Prostate gland (tissue), 2 donors: Measurements from ENCODE around the gene TAF6. TPM values are rescaled to one million over a fixed set of nuclear protein-coding genes. Genes with fewer than 3 reads are reported as not detected.

Source experiments
- DNase-seq: peaks from one replicate; pipeline ENCODE4 v3.0.0-alpha.2; 2019; ENCODE audit warnings: low spot score
- H3K27ac ChIP-seq, 2 donors: fragments of 200-600 bp; sonication (generic); 2 replicates each; pipeline ENCODE4 v1.5.1; 2017 to 2019
- H3K27me3 ChIP-seq: fragments of 200-600 bp; sonication (generic); replicated peaks from 2 replicates; pipeline ENCODE4 v1.5.1; 2019; ENCODE audit not compliant: insufficient read depth
- H3K36me3 ChIP-seq, 2 donors: fragments of 200-600 bp; sonication (generic); 1 replicate in 1 of 2; 2 replicates in 1 of 2; pipeline versions ENCODE4 v1.5.1 to v1.8.1; 2017 to 2019
- H3K4me1 ChIP-seq: fragments of 200-600 bp; sonication (generic); replicated peaks from 2 replicates; pipeline ENCODE4 v1.5.1; 2019
- H3K4me3 ChIP-seq, 2 donors: fragments of 200-600 bp; sonication (generic); 2 replicates each; pipeline ENCODE4 v1.5.1; 2017 to 2019
- H3K9me3 ChIP-seq: fragments of 200-600 bp; sonication (generic); 2 replicates; pipeline ENCODE4 v1.5.1; 2017
- POLR2A ChIP-seq: fragments of 450-650 bp; IDR thresholded peaks from one replicate; pipeline ENCODE4 v1.6.1; 2016; ENCODE audit warnings: antibody characterized with exemption, mild to moderate bottlenecking
- POLR2AphosphoS5 ChIP-seq: sonication (generic); formaldehyde crosslinking; IDR thresholded peaks from one replicate; pipeline ENCODE4 v1.6.1; 2017; ENCODE audit warnings: antibody characterized with exemption
- WGBS: methylation state at CpG from one replicate; pipeline ENCODE4 v1.1.5; 2018; 5-methylcytosine and 5-hydroxymethylcytosine counted together
- intact Hi-C: fragments of 100-400 bp; cut with DNase I; formaldehyde crosslinking; loops from one replicate; pipeline ENCODE4 v1.14.2; 2022
- total RNA-seq, 2 donors: library from RNA; depleted of rRNA; stranded (reverse); fragments of >200 nt; gene quantifications; one replicate each; pipeline ENCODE4 v1.1.0, GENCODE V29; 2016
- TF ChIP-seq, protein P1 (sequence below), 4 experiments: fragments of 200-600 bp in 2 of 4; fragments of 450-650 bp in 2 of 4; sonication (generic) in 2 of 4; IDR thresholded peaks; 1 replicate in 3 of 4; 2 replicates in 1 of 4; pipeline ENCODE4 v1.5.1; 2016 to 2019; ENCODE audit warnings: antibody characterized with exemption in 4 of 4, mild to moderate bottlenecking in 2 of 4, moderate library complexity in 2 of 4

The TAF6 gene
- total RNA-seq, 2 donors from 2014 or later: 68.3 to 79.8 TPM

DNA sequence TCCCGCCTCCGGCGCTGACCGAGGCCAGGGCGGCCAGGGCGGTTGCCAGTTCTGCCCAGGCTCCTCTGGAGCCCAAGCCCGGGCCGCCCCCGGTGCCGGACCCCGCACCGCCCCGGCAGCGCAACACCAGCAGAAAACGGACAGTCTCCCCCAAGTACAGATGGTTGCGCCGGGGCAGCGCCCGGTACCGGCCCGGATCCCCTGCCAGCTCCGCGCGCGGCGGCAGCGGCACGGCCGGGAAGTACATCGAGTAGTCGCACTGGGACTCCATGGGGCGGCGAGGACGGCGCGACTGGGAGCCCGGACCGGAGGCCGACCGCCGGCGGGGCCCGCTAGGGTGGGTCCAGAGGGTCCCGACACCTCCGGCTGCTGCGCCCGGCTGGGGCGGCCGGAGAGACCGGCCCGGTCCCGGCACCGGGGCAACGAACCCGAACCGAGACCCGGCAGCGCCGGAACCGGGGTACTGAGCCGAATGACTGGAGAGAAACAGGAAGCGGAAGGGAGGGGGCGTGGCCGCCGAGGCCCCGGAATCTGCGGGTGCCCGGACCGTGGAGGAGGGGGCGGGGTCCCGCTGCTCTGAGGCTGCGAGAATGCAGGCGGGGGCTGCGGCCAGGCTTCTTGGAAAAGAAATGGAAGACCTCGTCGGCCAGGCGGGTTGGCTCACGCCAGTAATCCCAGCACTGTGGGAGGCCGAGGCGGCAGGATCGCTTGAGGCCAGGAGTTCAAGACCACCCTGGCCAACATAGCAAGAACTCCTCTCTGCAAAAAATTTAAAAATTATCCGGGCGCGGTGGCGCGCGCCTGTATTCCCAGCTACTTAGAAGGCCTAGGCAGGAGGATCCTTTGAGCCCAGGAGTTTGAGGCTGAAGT lies 39.3 kb upstream of the TAF6 start, which contains the start of gene TRAPPC14:
TRAPPC14 (minus strand) TSS at position 495 of the 870 bp plus-strand sequence; CDS start at position 271, 224 bp downstream.
- 1% methylated on average over 48 of the region's 87 CpGs for WGBS
- no peaks in the 10 kb centered on the region for H3K9me3 ChIP-seq
- intact Hi-C loops: no loop called here

DNA sequence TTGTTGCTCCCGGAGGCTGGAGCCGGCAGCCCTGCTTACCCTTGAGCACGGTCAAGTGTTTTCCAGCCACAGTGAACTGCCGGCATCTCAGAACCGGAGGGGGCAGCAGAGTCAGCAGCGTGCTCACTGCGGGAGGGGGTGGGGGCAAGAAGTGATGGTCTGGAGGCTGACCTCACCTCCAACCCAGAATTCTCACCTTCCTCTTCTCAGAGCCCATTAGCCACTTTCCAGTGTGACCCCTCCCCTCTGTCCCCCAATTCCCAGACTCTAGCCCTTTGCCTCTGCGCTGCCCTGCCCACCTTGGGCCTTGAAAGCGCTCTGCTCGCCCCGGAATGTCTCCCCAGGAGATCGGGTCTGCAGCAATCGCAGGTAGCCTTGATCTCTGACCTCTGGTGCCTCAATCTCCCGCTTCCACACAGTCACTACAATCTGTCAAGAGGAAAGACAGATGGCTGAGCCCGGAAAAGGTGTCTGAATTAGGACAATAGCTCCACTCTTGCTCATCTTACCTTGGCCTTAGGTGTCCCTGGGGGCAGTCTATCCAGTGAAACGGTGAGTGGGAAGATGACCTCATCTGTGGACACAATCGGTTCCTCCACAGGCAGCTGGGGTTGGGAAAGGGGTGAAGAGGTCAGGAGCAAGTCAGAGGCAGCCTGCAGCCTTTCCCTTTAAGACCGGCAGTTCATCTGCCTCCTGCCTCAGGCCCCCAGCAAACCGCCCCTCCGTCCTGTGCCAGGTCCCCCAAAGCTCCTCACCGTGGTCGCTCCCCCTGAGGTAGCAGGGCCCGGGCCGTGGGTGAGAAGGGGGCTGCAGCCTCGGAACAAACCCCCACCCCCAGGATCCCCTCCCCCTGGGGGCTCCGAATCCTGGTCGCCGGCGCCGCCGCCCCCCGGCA lies 38.4 kb upstream of the TAF6 start:
- no peak for TF ChIP-seq POLR2AphosphoS5
- TF ChIP-seq, protein P1, sequence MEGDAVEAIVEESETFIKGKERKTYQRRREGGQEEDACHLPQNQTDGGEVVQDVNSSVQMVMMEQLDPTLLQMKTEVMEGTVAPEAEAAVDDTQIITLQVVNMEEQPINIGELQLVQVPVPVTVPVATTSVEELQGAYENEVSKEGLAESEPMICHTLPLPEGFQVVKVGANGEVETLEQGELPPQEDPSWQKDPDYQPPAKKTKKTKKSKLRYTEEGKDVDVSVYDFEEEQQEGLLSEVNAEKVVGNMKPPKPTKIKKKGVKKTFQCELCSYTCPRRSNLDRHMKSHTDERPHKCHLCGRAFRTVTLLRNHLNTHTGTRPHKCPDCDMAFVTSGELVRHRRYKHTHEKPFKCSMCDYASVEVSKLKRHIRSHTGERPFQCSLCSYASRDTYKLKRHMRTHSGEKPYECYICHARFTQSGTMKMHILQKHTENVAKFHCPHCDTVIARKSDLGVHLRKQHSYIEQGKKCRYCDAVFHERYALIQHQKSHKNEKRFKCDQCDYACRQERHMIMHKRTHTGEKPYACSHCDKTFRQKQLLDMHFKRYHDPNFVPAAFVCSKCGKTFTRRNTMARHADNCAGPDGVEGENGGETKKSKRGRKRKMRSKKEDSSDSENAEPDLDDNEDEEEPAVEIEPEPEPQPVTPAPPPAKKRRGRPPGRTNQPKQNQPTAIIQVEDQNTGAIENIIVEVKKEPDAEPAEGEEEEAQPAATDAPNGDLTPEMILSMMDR (IDR thresholded peaks at IDR 0.05): no peak
- no peak for TF ChIP-seq POLR2A
- 21% methylated on average over 32 of the region's 32 CpGs for WGBS
- H3K27me3 ChIP-seq: no peaks in the 10 kb centered on the region
- H3K4me3 ChIP-seq: peak overlapping the region; percentile 62 to 95
- H3K9me3 ChIP-seq: no peaks in the 10 kb centered on the region
- H3K36me3 ChIP-seq: peaks cover 0 to 4% of the 10 kb centered on the region in 2 donors
- intact Hi-C loops: no loop called here
- peak overlapping the region; percentile 72 to 83 for H3K27ac ChIP-seq
- H3K4me1 ChIP-seq: no peaks in the 10 kb centered on the region
- no peak for DNase-seq

More for the DNA sequence above, 39.3 kb upstream of the TAF6 start, which contains the start of gene TRAPPC14:
- peaks cover 0 to 4% of the 10 kb centered on the region in 2 donors for H3K36me3 ChIP-seq
- no peaks in the 10 kb centered on the region for H3K27me3 ChIP-seq
- DNase-seq: peak; percentile 82
- H3K4me3 ChIP-seq: peak within 1 kb of the TSS; percentile 62 to 95
- TF ChIP-seq POLR2A (peak; percentile 45), POLR2AphosphoS5 (peak; percentile 80)
- TF ChIP-seq, protein P1 (IDR thresholded peaks at IDR 0.05): no peak
- H3K27ac ChIP-seq: peak within 1 kb of the TSS; percentile 72 to 83
- H3K4me1 ChIP-seq: no peaks in the 10 kb centered on the region

DNA sequence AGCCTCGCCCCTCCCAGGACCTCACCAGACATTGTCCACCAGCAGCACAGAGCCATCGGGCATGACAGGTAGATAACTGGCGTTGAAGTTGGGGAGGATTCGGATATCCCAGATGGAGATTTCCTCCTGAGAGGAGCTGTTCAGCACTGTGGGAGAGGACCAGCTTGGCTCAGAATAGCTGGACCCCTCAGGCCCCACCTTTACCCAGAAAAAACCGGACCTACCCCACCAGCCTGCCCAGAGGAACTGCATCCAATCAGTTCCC lies 37.8 kb upstream of the TAF6 start:
- no peak for DNase-seq
- WGBS: 75% methylated on average over 5 of the region's 5 CpGs
- no peaks in the 10 kb centered on the region for H3K4me1 ChIP-seq
- no peak overlapping the region for H3K4me3 ChIP-seq
- intact Hi-C loops: no loop called here
- H3K36me3 ChIP-seq: peaks cover 0 to 4% of the 10 kb centered on the region in 2 donors
- no peaks in the 10 kb centered on the region for H3K27me3 ChIP-seq
- no peaks in the 10 kb centered on the region for H3K9me3 ChIP-seq
- TF ChIP-seq POLR2A (no peak), POLR2AphosphoS5 (no peak)
- TF ChIP-seq, protein P1 (IDR thresholded peaks at IDR 0.05): no peak
- no peak overlapping the region for H3K27ac ChIP-seq

DNA sequence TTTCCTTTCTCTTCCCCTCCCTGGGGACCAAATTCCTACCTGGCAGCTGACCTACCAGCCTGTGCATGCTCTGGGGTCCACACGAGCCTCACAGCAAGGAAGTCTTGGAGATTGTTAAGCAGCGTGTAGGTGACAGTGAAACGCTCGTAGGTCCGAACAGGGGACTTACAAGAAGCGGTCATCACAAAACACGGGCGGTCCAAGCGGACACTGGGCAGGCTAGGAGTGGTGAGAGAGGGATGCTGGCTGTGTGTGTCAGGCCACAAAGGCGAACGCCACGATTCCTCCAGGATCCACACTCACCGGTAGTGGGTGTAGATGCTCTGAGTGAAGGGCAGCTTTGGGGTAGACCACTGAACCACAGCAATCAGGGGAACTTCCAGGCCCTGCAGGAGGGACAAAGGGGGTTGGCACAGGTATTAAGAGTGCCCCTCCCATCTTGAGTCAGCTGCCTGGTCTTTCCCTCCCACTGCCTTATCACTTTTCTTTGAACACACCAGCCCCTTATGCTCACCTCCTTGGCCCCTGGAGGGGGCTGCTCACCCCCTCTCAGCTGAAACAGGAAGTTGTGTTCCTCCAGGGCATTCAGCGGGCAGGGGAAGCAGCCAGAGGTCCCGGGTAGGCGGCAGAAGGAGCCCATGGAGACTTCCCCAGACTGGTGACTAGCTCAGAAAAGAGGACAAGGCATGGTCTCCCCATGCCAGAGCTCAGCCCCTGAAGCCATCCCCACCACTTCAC lies 37.3 kb upstream of the TAF6 start:
- Histone ChIP-seq H3K27me3 (no peaks in the 10 kb centered on the region), H3K27ac (no peak overlapping the region), H3K9me3 (no peaks in the 10 kb centered on the region), H3K4me1 (no peaks in the 10 kb centered on the region), H3K4me3 (no peak overlapping the region), H3K36me3 (peaks cover 0 to 4% of the 10 kb centered on the region in 2 donors)
- intact Hi-C loops: no loop called here
- 74% methylated on average over 16 of the region's 16 CpGs for WGBS
- no peak for DNase-seq
- TF ChIP-seq, protein P1 (IDR thresholded peaks at IDR 0.05): no peak
- TF ChIP-seq POLR2A (no peak), POLR2AphosphoS5 (no peak)
